HG03060 (cell line): ENCODE data around the gene ZNF70.
A peak's percentile ranks its signal among the peaks of the same experiment; 100 is the strongest.

Experiments
- ATAC-seq: cut with Tn5 transposase; IDR thresholded peaks from one replicate; pipeline ENCODE4 v1.9.1; 2021; ENCODE audit warnings: low read depth, moderate number of reproducible peaks; ENCODE audit not compliant: unreplicated experiment

The ZNF70 gene

GRCh38 chr22:23720855-23721254, 30.1 kb downstream of the ZNF70 start:
- ATAC-seq = no peak

- no peak for ATAC-seq
These were observed 32.3 kb downstream of the ZNF70 start for GRCh38 chr22:23718371-23719165.

- no peak for ATAC-seq
These were observed 33.8 kb downstream of the ZNF70 start for GRCh38 chr22:23716811-23717801.

DNA sequence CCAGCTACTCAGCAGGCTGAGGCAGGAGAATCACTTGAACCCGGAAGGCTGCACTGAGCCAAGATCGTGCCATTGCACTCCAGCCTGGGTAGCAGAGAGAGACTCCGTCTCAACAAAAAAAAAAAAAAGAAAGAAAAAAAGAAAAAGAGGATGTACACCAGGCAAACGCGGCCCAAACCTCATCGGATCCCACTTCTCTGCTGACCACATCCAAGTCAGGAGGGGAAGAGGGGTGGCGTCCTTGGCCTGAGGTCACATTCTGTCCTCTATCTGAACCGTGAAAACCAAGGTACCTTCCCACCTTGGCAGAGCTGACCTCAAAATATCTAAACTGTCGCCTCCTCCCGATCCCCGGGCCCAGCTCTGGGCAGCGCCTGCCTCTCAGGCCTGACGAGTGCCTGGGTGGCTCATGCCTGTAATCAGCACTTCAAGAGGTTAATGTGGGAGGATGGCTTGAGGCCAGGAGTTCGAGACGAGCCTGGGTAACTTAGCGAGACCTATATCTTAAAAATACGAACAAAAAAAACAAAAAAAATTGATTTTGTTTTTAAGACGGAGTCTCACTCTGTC, 35.0 kb downstream of the ZNF70 start:
- no peak for ATAC-seq

- no peak for ATAC-seq
These were observed 36.0 kb downstream of the ZNF70 start for GRCh38 chr22:23714596-23715578.

DNA sequence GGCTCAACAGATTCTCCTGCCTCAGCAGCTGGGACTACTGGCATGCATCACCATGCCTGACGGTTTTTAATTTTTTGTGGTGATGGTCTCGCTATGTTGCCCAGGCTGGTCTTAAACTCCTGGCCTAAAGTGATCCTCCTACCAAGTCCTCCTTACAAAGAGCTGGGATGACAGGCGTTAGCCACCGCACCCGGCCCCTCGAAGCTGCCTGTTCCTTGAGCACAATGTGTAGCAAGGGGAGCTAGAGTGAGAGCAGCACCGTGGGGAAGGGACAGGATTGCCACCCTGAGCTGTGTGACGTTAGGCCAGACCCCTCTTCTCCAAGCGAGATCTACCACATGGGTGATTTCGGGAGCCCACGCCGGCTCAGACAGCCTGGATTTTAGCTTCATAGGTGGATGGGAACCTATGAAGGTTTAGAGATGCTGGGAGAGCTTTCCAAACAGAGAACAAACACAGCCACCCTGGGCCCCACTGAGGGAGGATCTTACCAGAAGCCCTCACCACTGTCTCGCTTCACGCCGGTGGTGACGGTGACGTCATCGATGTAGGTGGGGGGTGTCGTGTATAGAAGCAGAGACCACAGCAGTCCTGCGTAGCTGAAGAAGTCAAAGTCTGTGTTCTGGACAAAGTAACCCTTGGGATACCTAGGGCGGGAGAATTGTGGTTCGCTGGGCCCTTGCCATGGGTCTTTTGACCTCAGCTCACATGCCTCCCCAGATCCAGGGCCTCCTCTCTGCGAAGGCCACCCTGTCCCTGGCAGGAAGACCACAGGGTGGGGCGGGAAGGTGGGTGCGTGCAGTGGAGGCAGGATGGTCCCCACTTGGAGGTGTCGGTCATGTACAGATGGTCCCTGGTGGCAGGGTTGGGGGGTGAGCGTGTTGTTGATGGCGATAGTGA, 37.0 kb downstream of the ZNF70 start:
- ATAC-seq = no peak

DNA sequence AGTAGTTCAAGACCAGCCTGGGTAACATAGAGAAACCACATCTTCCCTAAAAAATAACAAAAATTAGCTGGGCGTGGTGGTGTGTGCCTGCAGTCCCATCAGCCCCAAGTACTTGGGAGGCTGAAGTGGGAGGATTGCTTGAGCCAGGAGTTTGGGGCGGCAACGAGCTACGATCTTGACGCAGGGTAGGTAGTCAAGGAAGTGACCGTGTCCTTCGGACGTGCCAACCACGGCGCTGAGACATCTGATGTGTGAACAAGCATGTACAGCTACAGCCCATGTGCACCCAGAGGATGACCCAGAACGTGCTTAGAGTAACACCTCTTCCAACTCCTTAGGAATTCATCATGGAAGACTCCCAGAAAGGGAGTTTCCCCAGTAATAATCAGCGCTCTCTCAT, 38.7 kb downstream of the ZNF70 start:
- no peak for ATAC-seq

DNA sequence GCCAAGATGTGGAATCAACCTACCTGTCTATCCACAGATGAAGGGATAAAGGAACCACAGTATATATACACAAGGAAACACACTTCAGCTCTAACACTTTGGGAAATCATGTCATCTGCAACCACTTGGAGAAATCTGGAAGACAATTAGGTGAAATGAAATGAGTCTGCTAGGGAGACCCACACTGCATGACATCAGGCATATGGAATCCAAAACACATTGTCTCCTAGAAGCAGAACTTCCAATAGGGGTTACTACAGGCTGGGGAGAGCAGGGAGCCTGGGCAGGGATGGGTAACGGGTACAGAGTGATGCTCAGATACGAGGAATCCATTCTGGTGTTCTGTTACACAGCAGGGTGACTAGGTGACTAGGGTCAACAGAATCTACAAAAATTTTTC, 41.8 kb downstream of the ZNF70 start:
- ATAC-seq = no peak

GRCh38 chr22:23708270-23708669, 42.6 kb downstream of the ZNF70 start:
- ATAC-seq = no peak

DNA sequence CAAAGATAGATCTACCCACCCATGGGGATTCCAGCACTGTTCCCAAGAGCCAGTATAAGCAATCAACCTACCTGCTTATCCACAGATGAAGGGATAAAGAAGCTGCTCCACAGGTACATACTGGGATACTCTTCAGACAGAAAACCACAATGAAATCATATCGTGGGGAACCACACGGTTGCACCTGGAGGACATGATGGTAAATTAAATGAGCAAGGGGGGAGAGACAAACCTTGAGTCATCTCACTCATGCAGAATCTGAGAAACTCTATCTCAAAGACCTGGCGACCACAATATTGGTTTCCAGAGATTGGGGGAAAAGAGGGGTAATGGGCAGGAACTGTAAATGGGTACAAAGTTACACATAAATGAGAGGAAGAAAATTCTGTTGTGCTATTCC, 45.6 kb downstream of the ZNF70 start:
- ATAC-seq = no peak

GRCh38 chr22:23704829-23705228, 46.1 kb downstream of the ZNF70 start:
- ATAC-seq = no peak

DNA sequence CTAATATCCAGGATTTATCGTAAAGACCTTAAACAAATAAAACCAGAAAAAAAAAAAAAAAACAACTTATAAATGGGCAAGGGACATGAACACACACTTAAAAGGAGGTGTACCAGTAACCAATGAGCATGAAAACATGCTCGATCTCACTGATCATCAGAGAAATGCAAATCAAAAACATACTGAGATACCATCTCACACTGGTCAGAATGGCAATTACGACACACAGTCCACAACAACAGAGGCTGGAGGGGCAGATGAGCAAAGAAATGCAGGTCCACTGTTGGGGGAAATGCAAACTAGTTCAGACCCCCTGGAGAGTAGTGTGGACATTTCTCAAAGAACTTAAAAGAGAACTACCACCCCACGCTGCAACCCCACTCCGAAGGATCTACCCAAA, 46.9 kb downstream of the ZNF70 start:
- ATAC-seq = no peak

- no peak for ATAC-seq
These were observed 50.2 kb downstream of the ZNF70 start for GRCh38 chr22:23700706-23701105.

DNA sequence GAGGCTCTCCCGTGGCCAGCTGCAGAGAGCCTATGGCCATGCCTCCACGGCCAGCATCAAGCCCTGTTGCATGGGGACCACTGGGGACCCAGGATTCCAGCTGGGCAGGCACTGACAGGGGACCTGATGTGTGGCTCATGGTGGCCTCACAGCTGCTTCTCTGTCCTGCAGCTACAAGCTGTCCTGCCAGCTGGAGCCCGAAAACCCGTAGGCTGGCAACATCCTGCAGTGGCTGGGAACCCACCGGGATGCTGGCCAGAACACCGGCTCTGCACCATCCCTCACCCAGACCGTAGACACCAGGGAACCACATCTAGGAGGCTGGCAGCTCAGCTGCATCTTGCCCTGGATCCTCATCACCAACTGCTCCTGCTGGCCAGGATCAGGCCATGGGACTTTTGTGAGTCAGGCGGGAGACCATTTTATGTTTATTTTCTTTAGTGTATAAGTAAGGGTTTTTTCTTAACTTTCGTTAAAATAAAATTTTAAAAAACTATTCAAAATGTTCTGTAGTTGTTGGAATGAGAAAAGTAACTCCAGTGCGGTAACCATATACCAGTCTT, 52.2 kb downstream of the ZNF70 start:
- ATAC-seq = no peak

- no peak for ATAC-seq
These were observed 52.8 kb downstream of the ZNF70 start for GRCh38 chr22:23698094-23698493.

- no peak for ATAC-seq
These were observed 53.6 kb downstream of the ZNF70 start for GRCh38 chr22:23697031-23697970.

GRCh38 chr22:23696326-23696851, 54.5 kb downstream of the ZNF70 start:
- peak; percentile 44 for ATAC-seq
